Activated CD4-positive, alpha-beta T cell treated with anti-CD3 and anti-CD28 coated beads, Interleukin-2, amount 10 ng/mL, durations not matched to agents 7 days and 5 days (primary cell): Measurements from ENCODE around the gene MTMR3. TPM values are rescaled to one million over a fixed set of nuclear protein-coding genes. Genes with fewer than 3 reads are reported as not detected.

Experiments
- CTCF ChIA-PET: fragments of 350-600 bp; sonication (Branson Sonifier 250); formaldehyde crosslinking; loops from one replicate; lab custom pipeline; 2021; ENCODE audit warnings: antibody characterized with exemption; lab: Charles Lee
- POLR2A ChIA-PET: fragments of 350-600 bp; sonication (Branson Sonifier 250); formaldehyde crosslinking; loops from one replicate; lab custom pipeline; 2021; ENCODE audit warnings: antibody characterized with exemption; lab: Charles Lee
- DNase-seq: peaks from one replicate; pipeline ENCODE4 v3.0.0-alpha.2; 2020
- H3K27ac Mint-ChIP-seq: one replicate; pipeline ENCODE4 v1.8.0; 2021; ENCODE audit warnings: mild to moderate bottlenecking, moderate library complexity, mixed read lengths
- H3K27me3 Mint-ChIP-seq: one replicate; pipeline ENCODE4 v1.8.0; 2021; ENCODE audit warnings: mixed read lengths
- H3K36me3 Mint-ChIP-seq: one replicate; pipeline ENCODE4 v1.8.0; 2021; ENCODE audit warnings: low read depth, mixed read lengths
- H3K4me1 Mint-ChIP-seq: one replicate; pipeline ENCODE4 v1.8.0; 2021; ENCODE audit warnings: mixed read lengths
- H3K4me3 Mint-ChIP-seq: one replicate; pipeline ENCODE4 v1.8.0; 2021; ENCODE audit warnings: mild to moderate bottlenecking, moderate library complexity, mixed read lengths
- H3K9me3 Mint-ChIP-seq: one replicate; pipeline ENCODE4 v1.8.0; 2021; ENCODE audit warnings: mixed read lengths
- total RNA-seq, 2 experiments: library from RNA; stranded (reverse); gene quantifications; one replicate each; pipeline ENCODE4 v1.2.3, GENCODE V29; 2021

Gene MTMR3
- total RNA-seq, 2 experiments from 2014 or later = 24.3 to 27.9 TPM

DNA sequence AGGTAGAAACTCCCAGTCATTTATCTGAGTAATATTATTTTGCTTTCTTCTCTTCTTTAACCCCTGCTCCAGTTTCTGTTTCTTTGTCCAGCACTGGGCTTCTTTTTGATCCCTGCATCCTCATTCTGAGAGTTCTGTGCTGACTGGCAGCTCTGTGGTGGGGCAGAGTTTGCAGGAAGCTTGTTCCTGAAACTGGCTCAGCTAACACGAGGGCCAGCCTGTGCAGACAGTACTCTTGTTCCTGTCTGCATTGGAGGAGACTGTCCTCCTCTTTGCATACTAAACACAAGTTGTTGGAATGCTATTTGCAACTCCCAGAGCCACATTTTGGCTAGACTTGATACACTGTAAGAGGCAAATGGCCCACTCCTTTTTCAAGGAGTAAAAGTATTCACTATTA, 104.2 kb downstream of the MTMR3 start:
- CTCF ChIA-PET = interaction anchor here (0.5 to 0.9 kb wide), 3 partner anchors 48 to 1541 kb away, joined by 4 to 7 read pairs (median 4); no protein-coding TSS in a partner anchor

DNA sequence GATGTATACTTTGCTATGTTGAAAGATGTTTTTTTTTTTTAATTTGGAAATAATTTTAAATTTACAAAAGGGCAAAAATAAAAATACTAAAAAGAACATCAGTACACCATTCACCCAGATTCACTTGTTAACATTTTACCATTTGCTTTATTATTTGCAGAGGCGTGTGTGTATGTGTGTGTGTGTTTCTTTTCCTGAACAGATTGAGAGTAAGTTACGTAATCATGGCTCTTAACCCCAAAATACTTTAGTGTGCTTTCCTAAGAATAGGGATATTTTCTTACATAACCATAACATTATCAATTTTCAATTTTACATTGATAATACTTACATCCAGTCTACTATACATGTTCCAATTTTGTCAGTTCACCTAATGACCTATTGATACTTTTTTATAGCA, 105.7 kb downstream of the MTMR3 start:
- H3K36me3 Mint-ChIP-seq = peaks cover 12% of the 10 kb centered on the region
- H3K4me3 Mint-ChIP-seq = no peak overlapping the region
- H3K27ac Mint-ChIP-seq = no peak overlapping the region
- no peak for DNase-seq
- H3K27me3 Mint-ChIP-seq = no peaks in the 10 kb centered on the region
- peaks cover 7% of the 10 kb centered on the region for H3K4me1 Mint-ChIP-seq
- no peaks in the 10 kb centered on the region for H3K9me3 Mint-ChIP-seq
- CTCF ChIA-PET = no interaction called here
- POLR2A ChIA-PET = no interaction called here

More for the DNA sequence above, 104.2 kb downstream of the MTMR3 start:
- H3K27ac Mint-ChIP-seq = no peak overlapping the region
- no peaks in the 10 kb centered on the region for H3K9me3 Mint-ChIP-seq
- H3K36me3 Mint-ChIP-seq = peaks cover 12% of the 10 kb centered on the region
- no peaks in the 10 kb centered on the region for H3K27me3 Mint-ChIP-seq
- peaks cover 7% of the 10 kb centered on the region for H3K4me1 Mint-ChIP-seq
- H3K4me3 Mint-ChIP-seq = no peak overlapping the region
- DNase-seq = no peak
- POLR2A ChIA-PET = no interaction called here

DNA sequence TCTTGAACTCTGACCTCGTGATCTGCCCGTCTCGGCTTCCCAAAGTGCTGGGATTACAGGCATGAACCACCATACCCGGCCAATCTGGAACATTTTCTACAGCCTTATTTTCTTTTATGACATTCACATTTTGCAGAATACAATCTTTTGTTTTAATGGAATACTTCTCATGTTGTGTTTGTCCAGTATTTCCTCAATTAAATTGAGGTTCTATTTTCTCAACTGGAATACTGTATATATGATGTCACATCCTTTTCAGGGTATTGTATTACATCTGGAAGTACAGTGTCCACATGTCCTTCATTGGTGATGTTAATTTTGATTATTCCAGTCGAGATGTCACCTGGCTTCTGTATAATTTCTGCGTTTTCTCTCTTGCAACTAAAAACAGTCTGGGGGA, 106.5 kb downstream of the MTMR3 start:
- Mint-ChIP-seq H3K36me3 (peaks cover 12% of the 10 kb centered on the region), H3K4me1 (peaks cover 11% of the 10 kb centered on the region), H3K4me3 (no peak overlapping the region), H3K27me3 (no peaks in the 10 kb centered on the region), H3K9me3 (no peaks in the 10 kb centered on the region), H3K27ac (no peak overlapping the region)
- DNase-seq = no peak
- ChIA-PET POLR2A (no interaction called here), CTCF (no interaction called here)

DNA sequence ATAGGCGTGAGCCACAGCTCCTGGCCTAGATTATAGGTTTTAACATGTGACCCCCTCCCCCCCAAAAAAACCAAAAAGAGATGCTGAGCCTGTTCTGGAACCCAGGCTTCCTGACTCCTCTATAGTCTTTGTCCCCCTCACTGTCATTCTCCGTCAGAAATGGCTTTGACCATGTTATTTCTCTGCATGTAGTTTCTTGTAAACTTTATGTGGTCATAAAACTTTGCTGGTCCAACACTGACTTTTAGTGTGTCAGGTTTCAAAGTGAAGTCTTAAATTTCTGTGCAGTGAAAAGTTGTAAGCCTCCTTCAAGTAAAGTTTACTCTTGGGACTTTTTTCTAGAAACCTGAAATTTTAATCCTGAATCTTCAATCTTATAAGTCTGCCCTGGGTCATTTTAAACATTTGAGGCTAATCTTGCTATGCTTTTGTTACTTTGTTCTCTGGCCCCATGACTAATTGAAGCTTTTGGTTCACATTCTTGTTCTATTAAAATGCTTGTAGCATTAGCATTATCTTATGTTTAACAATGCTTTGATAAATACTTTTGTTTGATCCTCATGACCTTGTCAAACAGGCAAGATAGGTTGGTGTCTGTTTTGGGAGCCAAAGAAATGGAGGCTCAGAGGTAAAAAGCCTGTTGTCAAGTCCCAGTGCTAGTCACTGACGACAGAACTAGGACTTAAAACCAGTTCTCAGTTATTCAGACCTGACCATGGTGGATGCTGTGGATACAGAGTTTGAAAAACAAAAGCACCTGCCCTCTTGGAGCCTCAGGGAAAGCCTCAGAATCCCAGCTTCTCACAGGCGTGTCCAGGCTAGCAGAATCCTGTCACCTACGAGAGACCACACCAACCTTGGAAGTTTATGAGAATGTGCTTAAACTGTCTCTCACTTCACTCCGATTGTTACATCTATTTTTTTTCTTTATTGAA, 109.6 kb downstream of the MTMR3 start:
- Mint-ChIP-seq H3K36me3 (peaks cover 9% of the 10 kb centered on the region), H3K9me3 (no peaks in the 10 kb centered on the region), H3K27ac (no peak overlapping the region), H3K4me1 (peaks cover 5% of the 10 kb centered on the region), H3K4me3 (no peak overlapping the region), H3K27me3 (no peaks in the 10 kb centered on the region)
- ChIA-PET CTCF (no interaction called here), POLR2A (no interaction called here)
- DNase-seq = no peak

GRCh38 chr22:29994027-29994715, 111.2 kb downstream of the MTMR3 start:
- ChIA-PET CTCF (no interaction called here), POLR2A (no interaction called here)
- peaks cover 5% of the 10 kb centered on the region for H3K4me1 Mint-ChIP-seq
- H3K27ac Mint-ChIP-seq = no peak overlapping the region
- no peaks in the 10 kb centered on the region for H3K27me3 Mint-ChIP-seq
- peaks cover 11% of the 10 kb centered on the region for H3K36me3 Mint-ChIP-seq
- no peaks in the 10 kb centered on the region for H3K9me3 Mint-ChIP-seq
- no peak for DNase-seq
- H3K4me3 Mint-ChIP-seq = no peak overlapping the region

- Mint-ChIP-seq H3K27ac (no peak overlapping the region), H3K9me3 (no peaks in the 10 kb centered on the region), H3K36me3 (peaks cover 11% of the 10 kb centered on the region), H3K27me3 (no peaks in the 10 kb centered on the region), H3K4me1 (peaks cover 5% of the 10 kb centered on the region), H3K4me3 (no peak overlapping the region)
- ChIA-PET CTCF (no interaction called here), POLR2A (no interaction called here)
- no peak for DNase-seq
Observed at GRCh38 chr22:29994943-29995342, 112.0 kb downstream of the MTMR3 start.

GRCh38 chr22:29997107-29997506, 114.1 kb downstream of the MTMR3 start:
- POLR2A ChIA-PET = no interaction called here
- H3K9me3 Mint-ChIP-seq = no peaks in the 10 kb centered on the region
- no peak overlapping the region for H3K4me3 Mint-ChIP-seq
- peaks cover 5% of the 10 kb centered on the region for H3K4me1 Mint-ChIP-seq
- no peak for DNase-seq
- H3K36me3 Mint-ChIP-seq = peaks cover 9% of the 10 kb centered on the region
- CTCF ChIA-PET = interaction anchor here (2.2 kb wide), 1 partner anchor 8 kb away, joined by 7 read pairs; no protein-coding TSS in a partner anchor
- H3K27me3 Mint-ChIP-seq = no peaks in the 10 kb centered on the region
- no peak overlapping the region for H3K27ac Mint-ChIP-seq

DNA sequence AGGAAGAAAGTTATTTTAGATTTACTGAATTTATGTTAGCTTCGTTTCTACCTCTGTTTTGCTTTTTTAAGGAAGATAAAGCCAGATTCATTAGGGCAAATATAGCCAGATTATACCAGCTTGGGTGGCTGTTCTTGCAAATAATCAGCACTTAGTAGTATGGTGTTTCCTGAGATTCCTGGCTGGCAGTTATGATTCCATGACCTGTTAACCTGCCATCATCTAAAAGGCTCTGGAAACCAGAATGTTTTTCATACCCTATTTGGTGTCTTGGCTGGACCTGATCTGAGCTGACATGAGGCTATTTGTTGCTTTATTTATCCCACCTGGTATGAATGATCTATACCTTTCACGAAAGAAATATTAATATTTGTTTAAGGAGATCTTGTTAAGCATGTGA, 114.5 kb downstream of the MTMR3 start:
- H3K4me3 Mint-ChIP-seq = no peak overlapping the region
- no peak for DNase-seq
- peaks cover 5% of the 10 kb centered on the region for H3K4me1 Mint-ChIP-seq
- H3K27ac Mint-ChIP-seq = no peak overlapping the region
- ChIA-PET CTCF (interaction anchor here (2.2 kb wide), 1 partner anchor 7 kb away, joined by 7 read pairs; no protein-coding TSS in a partner anchor), POLR2A (no interaction called here)
- H3K27me3 Mint-ChIP-seq = no peaks in the 10 kb centered on the region
- H3K36me3 Mint-ChIP-seq = peaks cover 9% of the 10 kb centered on the region
- no peaks in the 10 kb centered on the region for H3K9me3 Mint-ChIP-seq

DNA sequence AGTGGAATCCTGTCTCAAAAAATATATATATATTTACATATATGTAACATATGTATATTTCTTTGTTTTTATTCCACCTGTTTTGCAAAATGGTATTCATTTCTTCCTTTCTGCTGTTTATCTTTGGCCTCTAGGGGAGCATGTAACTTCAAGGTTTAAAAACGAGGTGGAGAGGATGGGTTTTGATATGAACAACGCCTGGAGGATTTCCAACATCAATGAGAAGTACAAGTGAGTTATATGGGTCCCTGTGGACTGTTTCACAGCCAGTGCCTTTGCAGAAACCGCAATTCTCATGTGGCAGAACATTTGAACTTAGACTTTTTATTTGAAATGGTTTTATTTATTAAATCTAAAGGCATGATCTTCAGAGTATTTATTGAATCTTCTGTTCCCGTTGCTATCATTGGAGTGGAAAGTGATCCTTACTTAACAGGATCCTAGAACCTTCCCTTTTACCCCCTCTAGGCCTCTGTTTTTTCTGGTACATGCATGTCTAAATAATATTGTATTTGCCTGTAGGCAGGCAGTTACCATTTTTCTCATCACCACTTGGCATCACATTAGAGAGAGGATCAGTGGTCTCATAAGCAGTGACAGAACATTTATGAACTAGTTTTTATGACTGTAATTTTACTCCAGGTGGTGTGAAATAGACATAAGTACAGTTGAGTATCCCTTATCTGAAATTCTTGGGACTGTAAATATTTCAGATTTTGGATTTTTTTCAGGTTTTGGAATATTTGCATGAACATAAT, 115.8 kb downstream of the MTMR3 start:
- ChIA-PET POLR2A (no interaction called here), CTCF (interaction anchor here (0.6 kb wide), 1 partner anchor 445 kb away, joined by 3 read pairs; no protein-coding TSS in a partner anchor)
- H3K4me3 Mint-ChIP-seq = no peak overlapping the region
- no peak overlapping the region for H3K27ac Mint-ChIP-seq
- no peaks in the 10 kb centered on the region for H3K27me3 Mint-ChIP-seq
- H3K4me1 Mint-ChIP-seq = peaks cover 5% of the 10 kb centered on the region
- no peak for DNase-seq
- no peaks in the 10 kb centered on the region for H3K9me3 Mint-ChIP-seq
- H3K36me3 Mint-ChIP-seq = peaks cover 10% of the 10 kb centered on the region

GRCh38 chr22:30000566-30000965, 117.6 kb downstream of the MTMR3 start:
- H3K27ac Mint-ChIP-seq = no peak overlapping the region
- CTCF ChIA-PET = interaction anchor here (1.3 kb wide), 1 partner anchor 12 kb away, joined by 3 read pairs; no protein-coding TSS in a partner anchor
- H3K27me3 Mint-ChIP-seq = no peaks in the 10 kb centered on the region
- H3K36me3 Mint-ChIP-seq = peaks cover 10% of the 10 kb centered on the region
- no peak for DNase-seq
- POLR2A ChIA-PET = no interaction called here
- no peaks in the 10 kb centered on the region for H3K4me1 Mint-ChIP-seq
- H3K4me3 Mint-ChIP-seq = no peak overlapping the region
- H3K9me3 Mint-ChIP-seq = no peaks in the 10 kb centered on the region

GRCh38 chr22:30001459-30001858, 118.5 kb downstream of the MTMR3 start:
- H3K4me1 Mint-ChIP-seq = no peaks in the 10 kb centered on the region
- H3K27me3 Mint-ChIP-seq = no peaks in the 10 kb centered on the region
- ChIA-PET CTCF (interaction anchor here (0.5 kb wide), 1 partner anchor 37 kb away, joined by 3 read pairs; no protein-coding TSS in a partner anchor), POLR2A (no interaction called here)
- H3K27ac Mint-ChIP-seq = no peak overlapping the region
- no peak for DNase-seq
- no peaks in the 10 kb centered on the region for H3K9me3 Mint-ChIP-seq
- H3K4me3 Mint-ChIP-seq = no peak overlapping the region
- peaks cover 10% of the 10 kb centered on the region for H3K36me3 Mint-ChIP-seq

DNA sequence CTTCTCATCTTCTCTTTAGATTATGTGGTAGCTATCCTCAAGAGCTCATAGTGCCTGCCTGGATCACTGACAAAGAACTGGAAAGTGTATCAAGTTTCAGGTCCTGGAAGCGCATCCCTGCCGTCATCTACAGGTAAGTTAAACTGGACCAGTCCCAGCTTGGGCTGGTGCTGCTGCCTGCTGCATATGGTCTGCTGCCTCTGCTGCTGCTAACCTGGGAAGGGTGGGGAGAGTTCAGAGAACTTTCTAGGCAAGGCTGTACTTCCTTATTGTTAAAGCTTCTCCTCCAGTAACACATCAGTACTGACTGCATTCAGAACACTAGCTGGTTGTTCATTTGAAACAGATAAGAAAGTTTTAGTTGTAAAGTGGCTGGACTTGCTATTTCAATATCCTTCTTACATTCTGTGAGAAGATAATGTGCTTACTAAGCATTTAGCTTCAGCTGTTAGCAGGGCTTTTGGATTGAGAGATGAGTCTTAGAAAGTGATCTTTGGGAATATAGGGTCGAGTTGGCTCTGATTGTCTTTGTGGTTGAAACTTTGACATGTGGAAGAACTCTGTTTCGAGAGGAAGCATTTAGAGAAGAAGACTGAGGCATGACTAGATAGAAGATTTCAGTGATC, 120.0 kb downstream of the MTMR3 start:
- Mint-ChIP-seq H3K9me3 (no peaks in the 10 kb centered on the region), H3K27ac (no peak overlapping the region)
- POLR2A ChIA-PET = no interaction called here

More for the DNA sequence above, 120.0 kb downstream of the MTMR3 start:
- no peaks in the 10 kb centered on the region for H3K27me3 Mint-ChIP-seq
- CTCF ChIA-PET = no interaction called here
- H3K4me1 Mint-ChIP-seq = peaks cover under 1% of the 10 kb centered on the region
- H3K4me3 Mint-ChIP-seq = no peak overlapping the region
- no peak for DNase-seq
- peaks cover 11% of the 10 kb centered on the region for H3K36me3 Mint-ChIP-seq
